OCI-LY7 (cell line): ENCODE measurements around the gene COL4A5.

Experiments
- EZH2phosphoT487 ChIP-seq: fragments of 200-600 bp; sonication (generic); IDR thresholded peaks from 2 replicates; pipeline ENCODE4 v1.6.1; 2018; ENCODE audit warnings: low read depth, borderline replicate concordance, mild to moderate bottlenecking, mixed run types, antibody characterized with exemption, low read length, moderate library complexity, mixed read lengths
- TF ChIP-seq, protein P1 (sequence below): fragments of 200-600 bp; sonication (generic); conservative IDR thresholded peaks from 2 replicates; pipeline ENCODE4 v1.5.1; 2014; ENCODE audit warnings: mild to moderate bottlenecking, antibody characterized with exemption, low read length, moderate library complexity, mixed read lengths

DNA sequence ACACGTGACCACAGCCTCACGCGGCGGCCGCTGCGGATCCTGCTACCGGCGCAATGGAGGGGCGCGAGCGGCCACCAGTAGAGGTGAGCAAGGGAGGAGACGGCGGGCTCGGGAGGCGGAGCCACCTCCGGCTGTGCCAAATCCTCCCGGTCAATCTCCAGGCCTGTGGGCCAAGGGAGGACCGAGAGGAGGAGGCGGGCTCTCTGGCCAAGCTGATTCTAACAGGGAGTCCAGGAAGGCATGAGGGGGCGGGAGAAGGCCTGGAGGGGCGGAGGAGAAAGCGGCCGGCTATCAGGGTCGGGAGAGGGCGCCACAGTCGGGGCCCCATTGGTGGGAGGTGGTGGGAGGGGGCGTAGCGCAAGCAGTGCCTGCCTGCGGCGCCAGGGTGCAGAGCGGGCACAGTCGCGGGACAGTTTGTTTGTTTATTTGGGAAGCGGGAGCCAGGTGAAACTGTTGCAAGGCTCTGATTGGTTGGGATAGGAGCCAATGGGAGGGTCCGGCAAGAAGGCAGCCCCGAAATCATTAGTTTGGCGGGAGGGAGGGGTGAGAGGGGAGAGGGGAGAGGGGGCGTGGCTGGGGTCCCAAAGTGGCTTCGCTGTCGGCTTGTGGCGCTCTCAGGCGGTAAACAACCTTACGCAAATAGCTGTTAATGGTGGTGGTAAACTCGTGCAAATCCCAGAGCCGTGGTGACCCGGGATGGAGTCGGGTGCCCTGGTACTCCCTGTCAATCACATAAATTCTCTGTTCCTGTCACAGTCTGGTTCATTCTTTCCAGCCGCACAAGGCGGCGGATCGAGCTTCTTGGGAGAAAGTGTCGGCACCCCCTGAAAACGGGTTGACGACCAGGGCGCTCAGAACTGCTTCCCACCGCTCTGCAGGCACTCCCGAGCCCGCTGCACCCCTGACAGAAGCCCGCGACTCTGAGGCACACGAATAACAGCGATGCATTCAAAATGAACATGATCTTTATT is 297.2 kb downstream of the COL4A5 start, which contains the start of gene IRS4:
- TF ChIP-seq, protein P1, sequence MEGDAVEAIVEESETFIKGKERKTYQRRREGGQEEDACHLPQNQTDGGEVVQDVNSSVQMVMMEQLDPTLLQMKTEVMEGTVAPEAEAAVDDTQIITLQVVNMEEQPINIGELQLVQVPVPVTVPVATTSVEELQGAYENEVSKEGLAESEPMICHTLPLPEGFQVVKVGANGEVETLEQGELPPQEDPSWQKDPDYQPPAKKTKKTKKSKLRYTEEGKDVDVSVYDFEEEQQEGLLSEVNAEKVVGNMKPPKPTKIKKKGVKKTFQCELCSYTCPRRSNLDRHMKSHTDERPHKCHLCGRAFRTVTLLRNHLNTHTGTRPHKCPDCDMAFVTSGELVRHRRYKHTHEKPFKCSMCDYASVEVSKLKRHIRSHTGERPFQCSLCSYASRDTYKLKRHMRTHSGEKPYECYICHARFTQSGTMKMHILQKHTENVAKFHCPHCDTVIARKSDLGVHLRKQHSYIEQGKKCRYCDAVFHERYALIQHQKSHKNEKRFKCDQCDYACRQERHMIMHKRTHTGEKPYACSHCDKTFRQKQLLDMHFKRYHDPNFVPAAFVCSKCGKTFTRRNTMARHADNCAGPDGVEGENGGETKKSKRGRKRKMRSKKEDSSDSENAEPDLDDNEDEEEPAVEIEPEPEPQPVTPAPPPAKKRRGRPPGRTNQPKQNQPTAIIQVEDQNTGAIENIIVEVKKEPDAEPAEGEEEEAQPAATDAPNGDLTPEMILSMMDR: no peak
- TF ChIP-seq EZH2phosphoT487: no peak
